ENCODE measurements around the gene IGSF8. TPM values are rescaled to one million over a fixed set of nuclear protein-coding genes. Genes with fewer than 3 reads are reported as not detected.

Gene IGSF8
- total RNA-seq, 1 experiment from 2014 or later = 14.0 TPM

GRCh38 chr1:160078512-160079195, 19.8 kb downstream of the IGSF8 start:
- TF ChIP-seq EZH2 (IDR thresholded peaks at IDR 0.05; ENCODE audit: borderline replicate concordance, low read depth, low read length, poor library complexity, severe bottlenecking) (no peak), CTCF (conservative IDR thresholded peaks at IDR 0.05; ENCODE audit: low read depth, low read length) (peak; percentile 95)
- H3K4me1 ChIP-seq (ENCODE audit: insufficient read depth, low read length, poor library complexity, severe bottlenecking) = no peaks in the 10 kb centered on the region
- no peak overlapping the region for H3K27ac ChIP-seq (ENCODE audit: low read depth, low read length, poor library complexity, severe bottlenecking)
- POLR2A ChIA-PET (ENCODE audit: low non-redundant PET) = no interaction called here
- BruUV-seq (replicated peaks) = no TSS peak
- H3K4me3 ChIP-seq (ENCODE audit: low read depth, low read length, poor library complexity, severe bottlenecking) = no peak overlapping the region
- H3K36me3 ChIP-seq (ENCODE audit: insufficient read depth, low read length, poor library complexity, severe bottlenecking) = no peaks in the 10 kb centered on the region
- H3K9me3 ChIP-seq (ENCODE audit: low read depth, low read length, poor library complexity, severe bottlenecking) = no peaks in the 10 kb centered on the region
- peaks cover 47% of the 10 kb centered on the region for H3K27me3 ChIP-seq (replicated peaks; ENCODE audit: insufficient read depth, low read depth, low read length, poor library complexity)
- peak; percentile 66 for DNase-seq (ENCODE audit: low spot score)
- CTCF ChIA-PET = interaction anchor here (0.6 to 2.5 kb wide), 11 partner anchors 9 to 173 kb away, joined by 3 to 17 read pairs (median 3); partner anchors contain the start of genes IGSF8 and KCNJ10
- intact Hi-C loops (cut with micrococcal nuclease; ENCODE audit: unreplicated experiment) = loop anchor here (5.0 kb wide), 1 partner anchor 141 kb away; no protein-coding TSS in a partner anchor

- Histone ChIP-seq H3K36me3 (ENCODE audit: insufficient read depth, low read length, poor library complexity, severe bottlenecking) (no peaks in the 10 kb centered on the region), H3K9me3 (ENCODE audit: low read depth, low read length, poor library complexity, severe bottlenecking) (no peaks in the 10 kb centered on the region), H3K27ac (ENCODE audit: low read depth, low read length, poor library complexity, severe bottlenecking) (no peak overlapping the region), H3K27me3 (replicated peaks; ENCODE audit: insufficient read depth, low read depth, low read length, poor library complexity) (peaks cover 39% of the 10 kb centered on the region), H3K4me3 (ENCODE audit: low read depth, low read length, poor library complexity, severe bottlenecking) (no peak overlapping the region), H3K4me1 (ENCODE audit: insufficient read depth, low read length, poor library complexity, severe bottlenecking) (no peaks in the 10 kb centered on the region)
- intact Hi-C loops (cut with micrococcal nuclease; ENCODE audit: unreplicated experiment) = loop anchor here (5.0 kb wide), 1 partner anchor 140 kb away; no protein-coding TSS in a partner anchor
- TF ChIP-seq CTCF (conservative IDR thresholded peaks at IDR 0.05; ENCODE audit: low read depth, low read length) (no peak), EZH2 (IDR thresholded peaks at IDR 0.05; ENCODE audit: borderline replicate concordance, low read depth, low read length, poor library complexity, severe bottlenecking) (no peak)
- BruUV-seq (replicated peaks) = no TSS peak
- no peak for DNase-seq (ENCODE audit: low spot score)
- CTCF ChIA-PET = interaction anchor here (1.1 to 2.5 kb wide), 3 partner anchors 20 to 70 kb away, joined by 3 to 17 read pairs (median 4); no protein-coding TSS in a partner anchor
- POLR2A ChIA-PET (ENCODE audit: low non-redundant PET) = no interaction called here
Observed at GRCh38 chr1:160077486-160077885, 20.9 kb downstream of the IGSF8 start.

GRCh38 chr1:160076295-160076694, 22.1 kb downstream of the IGSF8 start:
- DNase-seq (ENCODE audit: low spot score) = peak; percentile 75
- TF ChIP-seq CTCF (conservative IDR thresholded peaks at IDR 0.05; ENCODE audit: low read depth, low read length) = no peak
- TF ChIP-seq EZH2 (IDR thresholded peaks at IDR 0.05; ENCODE audit: borderline replicate concordance, low read depth, low read length, poor library complexity, severe bottlenecking) = no peak
- intact Hi-C loops (cut with micrococcal nuclease; ENCODE audit: unreplicated experiment) = loop anchor here (5.0 kb wide), 1 partner anchor 139 kb away; no protein-coding TSS in a partner anchor
- Histone ChIP-seq H3K4me3 (ENCODE audit: low read depth, low read length, poor library complexity, severe bottlenecking) (no peak overlapping the region), H3K4me1 (ENCODE audit: insufficient read depth, low read length, poor library complexity, severe bottlenecking) (no peaks in the 10 kb centered on the region), H3K9me3 (ENCODE audit: low read depth, low read length, poor library complexity, severe bottlenecking) (no peaks in the 10 kb centered on the region), H3K36me3 (ENCODE audit: insufficient read depth, low read length, poor library complexity, severe bottlenecking) (no peaks in the 10 kb centered on the region), H3K27ac (ENCODE audit: low read depth, low read length, poor library complexity, severe bottlenecking) (no peak overlapping the region), H3K27me3 (replicated peaks; ENCODE audit: insufficient read depth, low read depth, low read length, poor library complexity) (peaks cover 35% of the 10 kb centered on the region)
- CTCF ChIA-PET = interaction anchor here (0.8 to 1.3 kb wide), 3 partner anchors 18 to 176 kb away, joined by 3 to 5 read pairs (median 3); no protein-coding TSS in a partner anchor
- POLR2A ChIA-PET (ENCODE audit: low non-redundant PET) = no interaction called here
- no TSS peak for BruUV-seq (replicated peaks)

All from A673 (cell line).